ENCODE results near the gene TPM1.

Gene TPM1

GRCh38 chr15:63080634-63081250 lies 38.2 kb downstream of the TPM1 start:
- H3K27ac ChIP-seq = no peak overlapping the region
- H3K4me3 ChIP-seq (ENCODE audit: low read depth, low read length) = no peak overlapping the region
- TF ChIP-seq CTCF (IDR thresholded peaks at IDR 0.05; ENCODE audit: low read depth, low read length, missing control alignments) = no peak
- in situ Hi-C loops (cut with HindIII; ENCODE audit: low pct_ligation_motif_present, low sequenced_read_pairs) = no loop called here
- H3K27me3 ChIP-seq (replicated peaks) = no peaks in the 10 kb centered on the region
- DNase-seq = no peak
- no peaks in the 10 kb centered on the region for H3K36me3 ChIP-seq (replicated peaks)

GRCh38 chr15:63082366-63082765 lies 39.8 kb downstream of the TPM1 start:
- Histone ChIP-seq H3K27me3 (replicated peaks) (no peaks in the 10 kb centered on the region), H3K27ac (no peak overlapping the region), H3K4me3 (ENCODE audit: low read depth, low read length) (no peak overlapping the region), H3K36me3 (replicated peaks) (no peaks in the 10 kb centered on the region)
- no peak for DNase-seq
- no peak for TF ChIP-seq CTCF (IDR thresholded peaks at IDR 0.05; ENCODE audit: low read depth, low read length, missing control alignments)
- in situ Hi-C loops (cut with HindIII; ENCODE audit: low pct_ligation_motif_present, low sequenced_read_pairs) = no loop called here

GRCh38 chr15:63083044-63083443 lies 40.5 kb downstream of the TPM1 start:
- no peaks in the 10 kb centered on the region for H3K36me3 ChIP-seq (replicated peaks)
- H3K4me3 ChIP-seq (ENCODE audit: low read depth, low read length) = no peak overlapping the region
- no peak for TF ChIP-seq CTCF (IDR thresholded peaks at IDR 0.05; ENCODE audit: low read depth, low read length, missing control alignments)
- DNase-seq = no peak
- H3K27ac ChIP-seq = no peak overlapping the region
- in situ Hi-C loops (cut with HindIII; ENCODE audit: low pct_ligation_motif_present, low sequenced_read_pairs) = no loop called here
- no peaks in the 10 kb centered on the region for H3K27me3 ChIP-seq (replicated peaks)

- Histone ChIP-seq H3K27me3 (replicated peaks) (no peaks in the 10 kb centered on the region), H3K4me3 (ENCODE audit: low read depth, low read length) (no peak overlapping the region), H3K27ac (no peak overlapping the region), H3K36me3 (replicated peaks) (no peaks in the 10 kb centered on the region)
- DNase-seq = no peak
- in situ Hi-C loops (cut with HindIII; ENCODE audit: low pct_ligation_motif_present, low sequenced_read_pairs) = no loop called here
- TF ChIP-seq CTCF (IDR thresholded peaks at IDR 0.05; ENCODE audit: low read depth, low read length, missing control alignments) = no peak
Observed at GRCh38 chr15:63083541-63083940, 41.0 kb downstream of the TPM1 start.

GRCh38 chr15:63084806-63085205 lies 42.3 kb downstream of the TPM1 start:
- DNase-seq = no peak
- H3K36me3 ChIP-seq (replicated peaks) = no peaks in the 10 kb centered on the region
- H3K27ac ChIP-seq = no peak overlapping the region
- in situ Hi-C loops (cut with HindIII; ENCODE audit: low pct_ligation_motif_present, low sequenced_read_pairs) = no loop called here
- H3K27me3 ChIP-seq (replicated peaks) = no peaks in the 10 kb centered on the region
- H3K4me3 ChIP-seq (ENCODE audit: low read depth, low read length) = no peak overlapping the region
- no peak for TF ChIP-seq CTCF (IDR thresholded peaks at IDR 0.05; ENCODE audit: low read depth, low read length, missing control alignments)

- no peak for TF ChIP-seq CTCF (IDR thresholded peaks at IDR 0.05; ENCODE audit: low read depth, low read length, missing control alignments)
- H3K27me3 ChIP-seq (replicated peaks) = no peaks in the 10 kb centered on the region
- no peak overlapping the region for H3K4me3 ChIP-seq (ENCODE audit: low read depth, low read length)
- no peak overlapping the region for H3K27ac ChIP-seq
- in situ Hi-C loops (cut with HindIII; ENCODE audit: low pct_ligation_motif_present, low sequenced_read_pairs) = no loop called here
- no peaks in the 10 kb centered on the region for H3K36me3 ChIP-seq (replicated peaks)
- DNase-seq = no peak
Observed at GRCh38 chr15:63085289-63085688, 42.7 kb downstream of the TPM1 start.

Measured in brain microvascular endothelial cell (primary cell).